ENCODE results near the gene NRXN2. TPM values are rescaled to one million over a fixed set of nuclear protein-coding genes. Genes with fewer than 3 reads are reported as not detected.

Gene NRXN2
- total RNA-seq, 1 donor from 2014 or later, result 10.0 TPM

DNA sequence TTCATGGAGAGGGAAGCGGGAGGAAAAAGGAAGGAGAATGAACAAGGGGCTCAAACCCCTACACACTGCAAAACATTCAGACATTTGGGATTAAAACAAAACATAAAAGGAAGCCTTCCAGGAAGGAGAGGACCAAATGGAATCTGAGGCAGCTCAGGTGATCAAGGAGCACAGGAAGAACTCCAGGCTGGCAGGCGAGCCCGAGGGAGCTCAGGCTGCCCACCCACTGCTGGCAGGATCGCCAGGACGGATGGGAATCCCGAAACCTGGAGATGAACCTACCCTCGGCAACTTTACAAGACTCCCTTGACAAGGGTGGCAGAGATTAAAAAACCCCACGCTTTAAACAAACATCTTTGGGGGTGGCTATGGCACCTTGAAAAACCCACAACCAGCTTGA, 41.8 kb upstream of the NRXN2 start:
- Mint-ChIP-seq H3K4me3 (peak overlapping the region; percentile 47), H3K4me1 (peaks cover 66% of the 10 kb centered on the region), H3K36me3 (ENCODE audit: low read depth) (peaks cover 49% of the 10 kb centered on the region), H3K27me3 (ENCODE audit: low read depth) (peaks cover 24% of the 10 kb centered on the region), H3K9me3 (no peaks in the 10 kb centered on the region), H3K27ac (ENCODE audit: unreplicated experiment) (peak overlapping the region; percentile 83)
- DNase-seq (ENCODE audit: low read depth, low spot score), result no peak
- TF ChIP-seq, protein P1, sequence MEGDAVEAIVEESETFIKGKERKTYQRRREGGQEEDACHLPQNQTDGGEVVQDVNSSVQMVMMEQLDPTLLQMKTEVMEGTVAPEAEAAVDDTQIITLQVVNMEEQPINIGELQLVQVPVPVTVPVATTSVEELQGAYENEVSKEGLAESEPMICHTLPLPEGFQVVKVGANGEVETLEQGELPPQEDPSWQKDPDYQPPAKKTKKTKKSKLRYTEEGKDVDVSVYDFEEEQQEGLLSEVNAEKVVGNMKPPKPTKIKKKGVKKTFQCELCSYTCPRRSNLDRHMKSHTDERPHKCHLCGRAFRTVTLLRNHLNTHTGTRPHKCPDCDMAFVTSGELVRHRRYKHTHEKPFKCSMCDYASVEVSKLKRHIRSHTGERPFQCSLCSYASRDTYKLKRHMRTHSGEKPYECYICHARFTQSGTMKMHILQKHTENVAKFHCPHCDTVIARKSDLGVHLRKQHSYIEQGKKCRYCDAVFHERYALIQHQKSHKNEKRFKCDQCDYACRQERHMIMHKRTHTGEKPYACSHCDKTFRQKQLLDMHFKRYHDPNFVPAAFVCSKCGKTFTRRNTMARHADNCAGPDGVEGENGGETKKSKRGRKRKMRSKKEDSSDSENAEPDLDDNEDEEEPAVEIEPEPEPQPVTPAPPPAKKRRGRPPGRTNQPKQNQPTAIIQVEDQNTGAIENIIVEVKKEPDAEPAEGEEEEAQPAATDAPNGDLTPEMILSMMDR (conservative IDR thresholded peaks at IDR 0.05), result no peak

DNA sequence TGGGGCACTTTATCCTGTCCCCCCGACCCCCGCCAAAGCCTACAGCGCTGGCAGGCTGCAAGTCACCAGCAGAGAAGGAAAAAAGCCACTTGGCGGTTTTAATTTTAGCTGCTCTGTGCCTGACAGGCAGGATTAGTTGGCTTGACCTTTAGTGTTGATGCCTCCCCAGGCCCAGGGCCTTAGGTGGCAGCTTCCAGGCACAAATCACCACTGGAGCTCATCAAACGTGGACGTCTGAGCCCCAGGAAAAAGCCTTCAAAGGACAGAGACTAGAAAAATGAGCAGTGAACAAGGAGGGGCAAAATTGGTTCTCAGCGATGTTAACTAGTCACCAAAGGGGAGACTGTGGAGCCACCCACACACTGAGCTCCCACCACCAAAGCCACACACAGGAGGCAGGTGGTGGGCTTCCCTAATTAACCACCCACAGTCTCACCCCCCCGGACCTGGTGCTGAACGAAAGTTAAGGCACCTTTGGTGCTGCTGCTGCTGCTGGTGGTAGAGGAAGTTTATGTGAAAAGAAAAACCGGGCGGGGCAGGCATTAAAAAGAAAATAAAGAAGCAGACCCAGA, 41.1 kb upstream of the NRXN2 start:
- Mint-ChIP-seq H3K36me3 (ENCODE audit: low read depth) (peaks cover 43% of the 10 kb centered on the region), H3K4me3 (peak overlapping the region; percentile 32), H3K4me1 (peaks cover 68% of the 10 kb centered on the region), H3K9me3 (no peaks in the 10 kb centered on the region), H3K27me3 (ENCODE audit: low read depth) (peaks cover 30% of the 10 kb centered on the region), H3K27ac (ENCODE audit: unreplicated experiment) (no peak overlapping the region)
- TF ChIP-seq, protein P1 (conservative IDR thresholded peaks at IDR 0.05), result no peak
- no peak for DNase-seq (ENCODE audit: low read depth, low spot score)

DNA sequence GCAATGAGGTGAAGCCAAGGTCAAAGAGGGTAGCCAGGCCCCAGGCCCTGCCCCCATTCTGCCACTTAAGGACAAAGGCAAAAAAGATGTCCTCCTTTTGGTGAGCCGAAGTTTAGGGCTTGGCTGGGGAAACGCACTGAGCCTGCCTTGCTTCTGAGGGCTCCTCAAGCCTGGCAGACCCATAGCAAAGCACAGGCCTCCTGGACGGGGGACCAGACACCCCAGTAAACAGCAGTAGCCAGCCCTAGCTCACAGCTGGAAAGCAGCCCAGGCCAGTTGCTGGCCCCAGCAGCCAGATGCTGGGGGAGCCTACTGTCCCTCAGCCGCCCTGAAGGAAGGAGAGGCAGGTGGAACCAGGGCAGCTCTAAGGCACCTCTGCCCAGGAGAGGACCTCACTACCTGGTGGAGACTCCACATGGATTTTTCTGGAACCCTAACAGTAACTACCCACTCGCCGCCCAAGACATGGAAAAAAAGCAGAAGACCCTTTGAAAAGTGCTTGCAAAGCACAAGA, 40.6 kb upstream of the NRXN2 start:
- H3K4me1 Mint-ChIP-seq, result peaks cover 68% of the 10 kb centered on the region
- H3K4me3 Mint-ChIP-seq, result peak overlapping the region; percentile 32
- peaks cover 30% of the 10 kb centered on the region for H3K27me3 Mint-ChIP-seq (ENCODE audit: low read depth)
- DNase-seq (ENCODE audit: low read depth, low spot score), result no peak
- H3K27ac Mint-ChIP-seq (ENCODE audit: unreplicated experiment), result no peak overlapping the region
- TF ChIP-seq, protein P1 (conservative IDR thresholded peaks at IDR 0.05), result no peak
- H3K9me3 Mint-ChIP-seq, result no peaks in the 10 kb centered on the region
- peaks cover 37% of the 10 kb centered on the region for H3K36me3 Mint-ChIP-seq (ENCODE audit: low read depth)

DNA sequence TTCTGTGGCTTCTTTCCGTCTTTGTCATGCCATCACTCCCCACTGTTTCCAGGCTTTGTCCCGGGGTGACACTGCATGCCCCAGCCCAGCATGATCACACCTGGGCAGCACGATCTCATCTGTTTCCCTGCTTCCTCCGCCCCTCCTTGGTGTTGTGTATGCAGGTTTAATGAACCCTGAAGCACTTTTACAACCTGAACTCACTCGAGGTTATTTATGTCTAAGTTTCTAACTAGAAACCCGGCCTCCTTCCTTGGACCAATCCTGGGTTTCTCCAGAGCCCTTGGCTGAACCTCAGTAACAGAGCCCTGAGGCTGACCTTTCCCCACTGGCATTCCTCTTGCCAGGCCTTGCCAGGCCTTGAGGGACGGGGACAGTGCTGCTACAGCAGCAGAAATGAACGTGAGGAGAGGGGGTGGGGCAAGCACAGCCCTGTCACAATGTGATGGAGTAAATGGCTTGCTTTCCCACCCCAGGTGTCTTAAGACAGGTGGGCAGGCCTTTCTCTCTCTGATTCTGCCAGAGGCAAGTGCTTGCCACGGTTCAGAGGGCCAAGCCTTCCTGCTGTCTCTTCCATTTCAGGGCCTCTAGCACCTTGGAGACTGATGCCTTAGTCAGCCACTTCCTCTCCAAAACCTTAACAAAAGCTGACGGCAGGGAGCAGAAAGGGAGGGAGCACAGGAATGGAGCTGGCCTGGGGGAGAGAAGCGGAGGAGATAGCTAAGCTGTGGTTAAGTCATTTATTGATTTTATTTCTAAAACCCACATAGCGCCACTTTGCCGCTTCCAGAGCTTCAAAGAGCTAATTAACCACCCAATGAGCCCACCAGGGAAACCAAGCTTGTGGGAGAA, 39.9 kb upstream of the NRXN2 start:
- Mint-ChIP-seq H3K4me3 (peak overlapping the region; percentile 32), H3K36me3 (ENCODE audit: low read depth) (peaks cover 32% of the 10 kb centered on the region)
- DNase-seq (ENCODE audit: low read depth, low spot score), result no peak

DNA sequence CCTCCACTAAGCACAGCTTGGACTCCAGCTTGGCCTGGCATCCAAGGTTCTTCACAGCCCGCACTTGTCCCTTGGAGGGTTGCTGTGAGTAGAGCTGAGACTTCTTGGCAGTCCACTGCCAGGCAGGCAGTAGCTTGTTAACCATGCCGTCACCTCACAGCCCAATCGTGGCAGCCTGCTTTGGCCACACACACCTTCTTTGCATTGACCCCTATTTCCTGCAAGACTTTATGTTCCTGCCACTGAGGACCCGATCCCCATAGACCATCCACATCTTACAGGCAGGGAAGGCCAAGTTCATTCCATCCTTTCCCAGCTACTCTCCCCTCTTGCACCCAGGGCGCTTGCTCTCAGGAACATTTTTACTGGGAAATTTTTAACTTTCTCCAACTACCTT, 39.3 kb upstream of the NRXN2 start:
- Mint-ChIP-seq H3K27me3 (ENCODE audit: low read depth) (peaks cover 30% of the 10 kb centered on the region), H3K36me3 (ENCODE audit: low read depth) (peaks cover 26% of the 10 kb centered on the region), H3K27ac (ENCODE audit: unreplicated experiment) (no peak overlapping the region), H3K4me1 (peaks cover 60% of the 10 kb centered on the region), H3K4me3 (peak overlapping the region; percentile 77), H3K9me3 (no peaks in the 10 kb centered on the region)
- TF ChIP-seq, protein P1 (conservative IDR thresholded peaks at IDR 0.05), result no peak
- DNase-seq (ENCODE audit: low read depth, low spot score), result no peak

More for the DNA sequence above, 39.9 kb upstream of the NRXN2 start:
- H3K27ac Mint-ChIP-seq (ENCODE audit: unreplicated experiment), result peak overlapping the region; percentile 54
- TF ChIP-seq, protein P1 (conservative IDR thresholded peaks at IDR 0.05), result no peak
- H3K4me1 Mint-ChIP-seq, result peaks cover 64% of the 10 kb centered on the region
- H3K27me3 Mint-ChIP-seq (ENCODE audit: low read depth), result peaks cover 30% of the 10 kb centered on the region
- H3K9me3 Mint-ChIP-seq, result no peaks in the 10 kb centered on the region
